Measurements from ENCODE around the gene PDHA2.
"Not testable (repeated sequence)": the region's sequence is repeated elsewhere in the genome, so short reads cannot be mapped to it uniquely, and the experiment has no call there.

PDHA2 gene

DNA sequence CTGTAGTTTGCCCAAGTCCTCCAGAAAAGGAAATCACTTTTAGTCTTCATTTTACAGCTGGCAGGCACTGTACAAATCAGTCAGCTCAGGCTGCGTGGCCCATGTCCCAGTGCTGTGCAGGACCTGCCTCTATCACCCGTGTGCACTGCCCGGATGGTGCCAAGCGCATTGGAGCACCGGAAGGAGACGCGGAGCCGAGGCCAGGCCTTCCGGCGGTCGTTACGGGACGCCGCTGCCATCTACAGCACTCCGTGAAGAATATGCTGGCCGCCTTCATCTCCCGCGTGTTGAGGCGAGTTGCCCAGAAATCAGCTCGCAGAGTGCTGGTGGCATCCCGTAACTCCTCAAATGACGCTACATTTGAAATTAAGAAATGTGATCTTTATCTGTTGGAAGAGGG is at the start of gene PDHA2:
TSS of gene PDHA2 (plus strand) at position 203 of the 400 bp plus-strand sequence. CDS start at position 261, 58 bp downstream.
- DNase-seq (ENCODE audit: low read depth in 3 of 3): no peak

DNA sequence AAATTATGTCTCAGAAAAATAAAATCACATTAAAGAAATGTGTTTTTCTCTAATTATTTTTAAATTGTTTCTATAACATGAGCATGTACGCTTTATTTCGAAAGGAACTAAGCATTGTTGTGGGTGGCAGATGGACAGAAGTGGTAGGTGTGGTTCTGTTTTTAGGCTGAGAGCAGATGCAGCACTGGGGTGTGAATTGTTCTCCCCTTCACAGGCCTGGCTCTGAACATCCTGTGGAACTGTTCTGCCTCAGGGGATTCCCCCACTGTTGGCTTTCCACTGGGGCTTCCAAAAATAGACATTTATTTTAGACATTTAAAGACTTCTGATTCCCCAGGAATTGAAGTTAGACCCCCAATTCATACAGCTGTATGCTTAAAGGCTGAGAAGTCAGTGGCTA is 41.9 kb upstream of the PDHA2 start:
- no peak for DNase-seq (ENCODE audit: low read depth in 3 of 3)

DNA sequence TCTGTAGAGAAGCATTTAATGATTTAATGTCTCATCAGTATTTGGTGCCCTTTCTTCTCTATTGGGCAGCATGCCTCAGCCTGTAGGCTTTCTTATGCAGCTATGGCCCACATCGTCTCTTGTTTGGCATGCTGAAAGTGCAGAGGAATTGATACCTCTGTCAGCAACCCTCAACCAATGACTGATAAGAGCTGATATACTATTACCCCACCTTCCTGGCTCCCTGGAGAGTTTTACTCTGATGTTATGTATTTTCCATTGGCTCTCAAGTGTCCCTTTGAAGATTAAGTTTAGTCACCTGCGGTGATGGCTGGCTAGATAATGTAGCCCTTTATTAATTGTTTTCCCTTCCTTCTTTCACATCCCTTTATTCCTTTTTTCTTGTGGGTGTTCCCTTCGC is 41.2 kb upstream of the PDHA2 start:
- no peak for DNase-seq (ENCODE audit: low read depth in 3 of 3)

DNA sequence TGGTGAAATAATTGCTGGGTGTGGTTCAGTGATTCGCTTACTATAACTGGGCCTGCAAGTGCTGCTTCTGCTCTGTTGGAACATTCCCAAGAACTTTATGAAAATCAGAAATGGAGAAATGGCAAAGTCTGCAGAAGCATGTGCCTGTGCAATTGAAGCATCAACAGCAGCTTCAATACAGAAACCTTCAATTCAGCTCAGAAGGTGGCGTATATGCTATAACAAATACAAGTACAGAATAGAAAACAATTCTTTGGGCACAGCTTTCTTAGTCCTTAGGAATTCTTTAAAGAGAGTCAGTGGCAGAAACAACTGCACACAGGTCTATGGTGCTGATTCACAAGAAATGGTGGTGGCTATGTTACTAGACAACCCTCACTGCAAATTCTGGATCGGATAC is 18.0 kb upstream of the PDHA2 start:
- DNase-seq (ENCODE audit: low read depth in 3 of 3): no peak

DNA sequence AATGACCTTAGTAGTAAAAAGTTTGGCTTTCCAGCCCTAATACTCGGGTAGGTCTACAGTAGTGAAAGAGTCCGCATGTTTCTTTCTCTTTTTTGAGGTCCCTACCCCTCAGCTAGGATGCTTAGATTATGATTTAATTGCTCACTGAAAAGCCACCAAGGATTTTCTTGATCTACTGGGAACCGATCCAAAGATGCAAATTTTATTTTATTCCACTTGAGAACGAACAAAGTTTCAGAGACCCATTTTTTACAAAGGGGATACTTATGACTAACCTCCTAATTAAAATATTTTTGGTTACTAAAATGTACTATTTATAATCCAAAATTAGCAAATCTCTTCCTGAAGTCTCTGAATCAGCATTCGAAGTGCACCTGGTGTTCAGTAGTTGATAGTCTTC is 14.3 kb upstream of the PDHA2 start:
- no peak for DNase-seq (ENCODE audit: low read depth in 3 of 3)

DNA sequence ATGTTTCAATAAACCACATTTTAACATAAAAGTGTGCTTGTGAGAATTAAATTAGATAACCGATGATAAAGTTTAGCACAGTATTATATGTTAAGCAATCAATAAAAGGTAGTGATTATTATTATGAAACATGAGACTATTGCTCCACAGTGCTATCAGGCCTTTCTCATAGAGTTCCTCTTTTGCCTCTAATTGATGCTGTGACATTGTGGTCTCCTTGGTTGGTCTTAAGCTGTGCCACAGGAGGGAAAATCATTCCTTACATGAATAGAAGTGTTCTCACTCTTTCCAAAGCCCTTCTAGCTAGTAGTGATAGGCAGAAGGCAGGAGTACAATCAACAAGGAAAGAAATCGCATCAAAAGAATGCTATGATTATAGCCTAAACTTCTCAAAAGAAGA is 9.2 kb upstream of the PDHA2 start:
- no peak for DNase-seq (ENCODE audit: low read depth in 3 of 3)

DNA sequence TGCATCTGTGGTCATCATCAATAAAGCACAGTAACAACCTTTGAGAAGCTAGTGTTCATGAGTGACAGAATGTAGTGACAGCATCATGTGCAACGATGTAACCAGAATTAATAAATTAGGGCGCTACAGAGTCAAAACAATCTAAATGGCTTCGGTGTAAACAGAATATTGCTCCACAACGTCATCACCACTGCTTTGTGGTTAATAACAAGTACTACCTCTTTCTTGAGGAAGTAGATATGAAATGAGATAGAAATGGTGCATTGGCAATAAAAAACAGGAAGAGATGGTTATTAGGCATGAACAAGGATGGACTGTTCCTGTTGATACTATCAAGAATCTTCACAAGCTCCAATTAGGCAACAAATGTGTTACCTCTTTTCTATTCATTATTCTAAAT is 8.7 kb upstream of the PDHA2 start:
- DNase-seq (ENCODE audit: low read depth in 3 of 3): no peak

DNA sequence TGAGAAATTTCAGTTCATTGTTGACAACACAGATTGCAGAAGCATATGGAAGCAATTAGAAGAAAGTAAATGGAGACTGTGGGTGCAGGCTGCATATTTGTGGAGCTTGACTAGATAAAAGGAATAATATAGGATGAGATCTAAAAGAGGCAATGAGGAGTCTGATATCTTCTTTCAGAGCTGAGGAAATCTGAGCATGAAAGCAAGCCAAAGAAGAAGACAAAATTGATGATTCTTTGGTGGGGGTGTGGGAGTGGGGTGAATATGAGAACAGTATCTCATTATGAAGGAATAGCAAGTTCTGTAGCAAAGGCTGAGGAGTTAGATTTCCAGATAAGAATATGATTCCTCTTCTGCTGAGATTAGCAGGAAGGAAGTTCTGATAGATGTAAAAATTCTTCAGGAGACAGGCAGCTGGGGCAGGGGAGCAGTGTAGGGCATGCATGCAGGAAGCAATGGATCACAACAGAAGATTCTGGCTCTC is 6.1 kb upstream of the PDHA2 start:
- DNase-seq (ENCODE audit: low read depth in 3 of 3): no peak

DNA sequence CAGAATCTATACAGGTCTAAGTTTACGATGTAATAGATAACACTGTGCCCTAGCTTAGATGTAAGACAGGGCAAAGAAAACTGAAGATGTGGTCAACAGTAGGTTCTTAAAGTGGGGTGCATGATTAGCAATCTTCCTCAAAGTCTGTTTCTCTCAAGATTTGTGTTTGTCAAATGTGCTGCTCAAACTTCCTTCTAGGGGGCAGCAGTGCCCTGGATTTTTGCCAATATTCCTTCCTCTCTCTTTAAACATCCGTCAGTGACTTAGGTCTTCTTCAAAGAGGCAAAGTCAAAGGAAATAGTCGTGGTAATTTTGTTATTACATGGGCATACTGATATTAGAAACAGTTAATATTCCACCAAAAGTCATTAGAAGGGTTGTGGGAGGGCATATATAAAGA is 4.2 kb upstream of the PDHA2 start:
- no peak for DNase-seq (ENCODE audit: low read depth in 3 of 3)

DNA sequence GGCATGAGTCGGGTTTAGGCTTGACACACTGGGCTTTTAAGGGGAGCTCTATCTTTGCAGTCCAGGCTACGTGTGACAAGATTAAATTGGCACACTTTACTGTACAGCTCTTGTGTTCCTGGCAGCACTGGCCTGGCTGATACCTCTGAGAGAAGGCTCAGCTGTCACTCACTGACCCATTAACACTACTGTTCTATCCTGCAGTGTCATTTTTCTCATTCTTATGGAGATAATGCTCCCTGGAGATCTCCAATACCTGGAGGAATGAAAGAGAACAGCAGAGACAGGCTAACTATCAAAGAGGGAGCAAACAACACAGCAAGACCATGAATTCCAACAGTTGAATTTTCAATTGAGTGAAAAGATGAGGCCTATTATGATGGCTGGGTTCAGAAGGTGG is 1.7 kb upstream of the PDHA2 start:
- no peak for DNase-seq (ENCODE audit: low read depth in 3 of 3)

DNA sequence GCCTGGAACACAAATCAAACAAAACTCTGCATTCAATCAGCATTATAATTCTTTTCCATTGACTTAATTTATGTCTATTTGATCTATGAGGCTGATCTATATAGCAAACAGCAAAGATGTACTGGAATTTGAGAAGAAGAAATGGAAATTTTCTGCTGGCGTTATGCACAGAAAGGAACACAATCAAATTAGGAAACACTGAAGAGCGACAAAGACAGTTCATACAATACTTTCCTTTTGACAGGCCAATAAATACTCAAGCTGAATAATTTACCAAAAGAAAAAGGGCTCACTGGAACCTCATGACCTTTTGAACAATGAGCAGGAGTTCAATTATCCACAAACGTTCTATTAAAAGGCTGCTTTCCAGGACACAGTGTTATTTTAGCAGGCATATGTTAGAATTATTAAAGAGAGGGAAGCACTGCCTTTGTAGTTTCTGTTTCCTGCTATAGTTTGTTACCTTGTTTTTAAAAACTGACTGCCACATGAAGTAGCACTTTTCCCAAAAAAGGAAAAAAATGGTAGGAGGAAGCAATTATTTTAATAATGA is 8.1 kb downstream of the PDHA2 start:
- no peak for DNase-seq (ENCODE audit: low read depth in 3 of 3)

DNA sequence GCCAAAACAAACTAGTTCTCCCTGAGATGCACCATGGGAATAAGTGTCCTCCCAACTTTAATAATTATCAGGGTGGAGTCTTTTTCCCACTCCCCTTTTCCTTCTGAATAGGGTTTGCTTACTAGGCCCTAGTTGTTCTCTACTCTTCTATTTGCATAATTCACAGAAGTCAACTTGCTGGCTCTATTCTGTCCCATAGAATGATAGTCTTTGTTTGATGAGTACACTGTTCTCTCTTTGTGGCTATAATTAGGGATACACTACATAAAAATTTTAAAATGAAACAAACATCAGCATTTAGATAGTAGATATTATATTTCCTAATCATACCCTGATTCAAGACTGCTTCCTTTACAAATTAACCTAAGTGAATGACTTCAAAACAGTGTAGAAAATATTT is 10.3 kb downstream of the PDHA2 start:
- no peak for DNase-seq (ENCODE audit: low read depth in 3 of 3)

DNA sequence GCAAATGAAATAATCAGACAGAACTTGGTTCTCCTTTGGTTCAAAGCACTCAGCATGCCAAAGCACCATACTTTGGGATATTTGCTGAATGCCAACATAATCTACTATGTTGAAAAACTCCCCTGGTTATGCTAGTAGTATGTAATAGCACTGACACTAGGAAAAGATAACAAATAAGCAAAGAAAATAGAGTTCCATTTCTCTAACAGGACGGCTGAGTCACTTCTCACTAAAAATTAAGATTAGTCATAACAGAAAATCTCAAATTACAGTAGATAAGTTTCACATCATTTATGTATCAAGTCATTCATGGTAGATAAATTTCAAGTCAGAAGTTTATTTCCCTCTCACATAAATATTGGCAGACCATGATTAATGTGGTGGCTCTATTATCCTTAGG is 17.9 kb downstream of the PDHA2 start:
- DNase-seq (ENCODE audit: low read depth in 3 of 3): no peak

DNA sequence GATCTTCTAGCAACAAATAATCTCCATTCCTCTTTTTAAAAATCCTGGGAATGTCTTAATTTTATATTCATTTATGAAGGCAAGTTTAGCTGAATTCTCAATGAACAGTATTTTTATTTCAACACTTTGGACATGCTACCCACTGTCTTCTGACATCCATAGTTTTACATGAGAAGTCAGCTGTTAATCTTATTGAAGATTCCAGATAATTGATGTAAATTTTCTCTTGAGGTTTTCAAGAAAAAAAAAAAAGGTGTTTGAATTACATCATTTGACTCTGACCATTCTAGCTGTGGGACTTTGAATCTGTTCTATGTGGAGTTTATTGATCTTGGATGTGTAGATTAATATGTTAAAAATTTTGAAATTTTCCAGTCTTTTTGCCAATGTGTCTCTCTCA is 28.0 kb downstream of the PDHA2 start:
- no peak for DNase-seq (ENCODE audit: low read depth in 3 of 3)

DNA sequence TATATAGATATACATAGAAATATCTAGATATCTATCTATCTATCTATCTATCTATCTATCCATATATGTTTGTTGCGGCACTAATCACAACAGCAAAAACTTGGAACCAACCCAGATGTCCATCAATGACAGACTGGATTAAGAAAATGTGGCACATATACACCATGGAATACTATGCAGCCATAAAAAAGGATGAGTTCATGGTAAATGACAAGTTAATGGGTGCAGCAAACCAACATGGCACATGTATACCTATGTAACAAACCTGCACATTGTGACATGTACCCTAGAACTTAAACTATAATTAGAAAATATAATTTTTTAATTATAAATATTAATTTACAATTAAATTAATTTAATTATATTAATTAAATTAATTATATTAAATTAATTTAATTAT is 29.5 kb downstream of the PDHA2 start:
- DNase-seq (ENCODE audit: low read depth in 3 of 3): not testable (repeated sequence)

DNA sequence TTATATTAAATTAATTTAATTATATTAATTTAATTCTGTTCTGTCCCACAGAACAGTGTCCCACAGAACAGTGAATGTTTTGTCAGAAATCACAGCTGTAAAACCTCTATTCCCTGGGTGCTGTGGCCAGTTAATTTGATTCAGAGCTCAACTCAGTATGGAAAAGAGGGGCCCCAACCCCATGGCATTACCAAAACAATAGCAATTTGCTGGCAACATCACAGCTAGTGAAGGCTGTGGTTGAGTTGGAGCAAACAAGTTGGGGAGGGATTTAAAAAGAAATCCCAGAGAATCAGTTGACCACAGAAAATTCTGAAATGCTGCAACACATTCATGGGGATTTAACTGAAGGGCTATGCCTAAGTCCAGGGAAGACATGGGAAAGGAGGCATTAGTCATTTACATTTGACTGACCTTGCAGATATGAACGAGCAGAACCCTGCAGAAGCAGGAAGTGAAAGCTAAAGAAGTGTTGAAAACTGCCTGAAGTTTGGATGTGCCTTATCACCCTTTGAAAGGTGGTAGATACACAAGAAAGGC is 30.1 kb downstream of the PDHA2 start:
- DNase-seq (ENCODE audit: low read depth in 3 of 3): no peak

DNA sequence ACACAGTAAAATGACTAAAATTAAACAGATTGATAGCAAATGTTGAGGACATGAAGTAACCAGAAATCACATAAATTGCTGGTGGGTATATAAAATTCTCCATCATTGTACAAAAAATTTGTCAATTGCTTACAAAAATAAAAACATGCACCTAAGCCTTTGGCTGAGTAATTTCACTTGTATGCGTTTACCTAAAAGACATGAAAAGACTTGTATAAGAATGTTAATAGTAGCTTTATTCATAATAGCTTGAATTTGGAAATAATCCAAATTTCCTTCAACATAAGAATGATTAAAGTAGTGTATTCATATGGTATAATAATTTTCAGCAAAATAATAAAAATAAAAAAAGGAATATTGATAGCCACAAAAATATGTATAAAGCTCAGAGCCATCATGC is 37.7 kb downstream of the PDHA2 start:
- DNase-seq (ENCODE audit: low read depth in 3 of 3): no peak

DNA sequence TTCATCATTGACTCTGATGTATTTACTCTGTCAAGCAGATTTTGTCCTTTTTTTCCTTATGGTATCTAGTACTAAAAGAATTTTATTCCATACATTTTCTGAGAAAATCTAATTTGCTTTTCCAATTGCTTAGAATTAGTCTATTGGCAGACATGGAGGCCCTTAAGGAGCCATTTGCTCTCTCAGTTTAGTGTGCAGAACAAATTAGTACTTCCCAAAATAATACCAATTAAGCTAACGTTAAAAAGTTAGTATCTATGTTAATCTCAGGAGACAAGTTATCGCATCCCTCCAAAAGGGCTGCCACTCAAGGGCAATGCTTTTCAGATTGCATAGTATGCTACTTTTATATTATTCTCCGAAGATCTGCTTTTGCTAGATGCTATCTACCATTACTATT is 47.7 kb downstream of the PDHA2 start:
- DNase-seq (ENCODE audit: low read depth in 3 of 3): no peak

DNA sequence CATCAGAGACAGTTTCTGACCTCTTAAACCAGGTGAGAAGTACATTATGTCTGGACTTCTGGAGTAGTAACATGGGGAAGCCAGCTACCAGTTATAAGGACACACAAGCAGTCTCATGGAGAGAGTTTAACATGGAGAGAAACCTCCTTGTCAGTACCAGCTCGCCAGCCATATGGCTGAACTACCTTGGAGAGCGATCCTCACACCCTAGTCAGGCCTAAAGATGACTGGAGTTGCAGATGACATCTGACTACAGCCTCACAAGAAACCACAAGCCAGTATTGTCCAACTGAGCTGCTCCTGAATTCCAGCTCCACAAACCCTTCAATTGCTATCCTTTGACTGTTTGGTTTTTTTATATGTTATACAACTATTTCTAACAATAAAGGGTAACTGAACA is 49.8 kb downstream of the PDHA2 start:
- DNase-seq (ENCODE audit: low read depth in 3 of 3): no peak
